ENCODE results near the gene FARS2.

- TF ChIP-seq POLR2A (IDR thresholded peaks at IDR 0.05; ENCODE audit: low read depth, low read length) = no peak
- no peak for TF ChIP-seq MYC (IDR thresholded peaks at IDR 0.05; ENCODE audit: low read depth, low read length)
- no peak for TF ChIP-seq POLR2AphosphoS5 (IDR thresholded peaks at IDR 0.05; ENCODE audit: insufficient read depth, low read depth, low read length)
- no peak for TF ChIP-seq CTCF (IDR thresholded peaks at IDR 0.05; ENCODE audit: extremely low read depth in 1 of 2, insufficient read depth in 1 of 2, low read depth in 1 of 2, low read length in 2 of 2)
- no peak for TF ChIP-seq MAX (IDR thresholded peaks at IDR 0.05; ENCODE audit: insufficient read depth, insufficient read length)
- no peak for TF ChIP-seq JUN (IDR thresholded peaks at IDR 0.05; ENCODE audit: borderline replicate concordance, insufficient read depth, insufficient read length, low read depth)
- TF ChIP-seq EZH2 (IDR thresholded peaks at IDR 0.05; ENCODE audit: borderline replicate concordance, low read depth, low read length, severe bottlenecking) = no peak
- no peak for TF ChIP-seq FOS (IDR thresholded peaks at IDR 0.05; ENCODE audit: borderline replicate concordance, insufficient read depth, low read length)
Observed at GRCh38 chr6:5464099-5464885, 203.0 kb downstream of the FARS2 start.
